WERI-Rb-1 (cell line): Measurements from ENCODE around the gene YTHDC2.

Experiments used
- DNase-seq: peaks from one replicate; pipeline ENCODE4 v3.0.0-alpha.2; 2020
- H3K27ac ChIP-seq: fragments of 250-450 bp; sonication (Bioruptor Pico); 2 replicates; pipeline ENCODE4 v1.5.1; 2020; ENCODE audit warnings: mild to moderate bottlenecking, moderate library complexity
- H3K27me3 ChIP-seq: fragments of 250-450 bp; sonication (Bioruptor Pico); 2 replicates; pipeline ENCODE4 v1.5.1; 2021; ENCODE audit warnings: mild to moderate bottlenecking, low read depth, moderate library complexity; ENCODE audit not compliant: insufficient read depth, severe bottlenecking
- H3K36me3 ChIP-seq: fragments of 250-450 bp; sonication (Bioruptor Pico); 2 replicates; pipeline ENCODE4 v1.5.1; 2020; ENCODE audit warnings: mild to moderate bottlenecking, moderate library complexity
- H3K4me3 ChIP-seq: 2 replicates; pipeline ENCODE4 v1.5.1; 2011; ENCODE audit warnings: low read depth, mild to moderate bottlenecking, control low read depth, low read length
- H3K9me3 ChIP-seq: fragments of 250-450 bp; sonication (Bioruptor Pico); 2 replicates; pipeline ENCODE4 v1.5.1; 2021; ENCODE audit warnings: mild to moderate bottlenecking, moderate library complexity; ENCODE audit not compliant: severe bottlenecking
- TF ChIP-seq, protein P1 (sequence below): IDR thresholded peaks from 2 replicates; pipeline ENCODE4 v1.5.1; 2011; ENCODE audit warnings: low read depth, mild to moderate bottlenecking, control low read depth, inconsistent platforms, low read length

Gene YTHDC2

DNA sequence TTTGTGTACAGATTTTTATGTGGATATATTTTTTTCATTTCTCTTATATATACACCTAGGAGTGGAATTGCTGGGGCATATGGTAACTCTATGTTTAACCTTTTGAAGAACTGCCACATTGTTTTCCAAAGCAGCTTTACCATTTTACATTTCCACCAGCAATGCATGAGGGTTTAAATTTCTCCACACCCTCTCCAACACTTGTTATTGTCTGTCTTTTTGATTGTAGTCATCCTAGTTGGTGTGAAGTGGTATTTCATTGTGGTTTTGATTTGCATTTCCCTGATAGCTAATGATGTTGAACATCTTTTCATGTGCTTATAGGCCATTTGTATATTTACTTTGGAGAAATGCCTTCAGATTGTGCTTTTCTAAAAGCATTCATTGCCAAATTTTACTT lies 39.1 kb downstream of the YTHDC2 start:
- DNase-seq, result no peak
- H3K27me3 ChIP-seq, result no peaks in the 10 kb centered on the region
- no peak overlapping the region for H3K4me3 ChIP-seq
- H3K27ac ChIP-seq, result no peak overlapping the region
- H3K36me3 ChIP-seq, result peaks cover 43% of the 10 kb centered on the region
- TF ChIP-seq, protein P1, sequence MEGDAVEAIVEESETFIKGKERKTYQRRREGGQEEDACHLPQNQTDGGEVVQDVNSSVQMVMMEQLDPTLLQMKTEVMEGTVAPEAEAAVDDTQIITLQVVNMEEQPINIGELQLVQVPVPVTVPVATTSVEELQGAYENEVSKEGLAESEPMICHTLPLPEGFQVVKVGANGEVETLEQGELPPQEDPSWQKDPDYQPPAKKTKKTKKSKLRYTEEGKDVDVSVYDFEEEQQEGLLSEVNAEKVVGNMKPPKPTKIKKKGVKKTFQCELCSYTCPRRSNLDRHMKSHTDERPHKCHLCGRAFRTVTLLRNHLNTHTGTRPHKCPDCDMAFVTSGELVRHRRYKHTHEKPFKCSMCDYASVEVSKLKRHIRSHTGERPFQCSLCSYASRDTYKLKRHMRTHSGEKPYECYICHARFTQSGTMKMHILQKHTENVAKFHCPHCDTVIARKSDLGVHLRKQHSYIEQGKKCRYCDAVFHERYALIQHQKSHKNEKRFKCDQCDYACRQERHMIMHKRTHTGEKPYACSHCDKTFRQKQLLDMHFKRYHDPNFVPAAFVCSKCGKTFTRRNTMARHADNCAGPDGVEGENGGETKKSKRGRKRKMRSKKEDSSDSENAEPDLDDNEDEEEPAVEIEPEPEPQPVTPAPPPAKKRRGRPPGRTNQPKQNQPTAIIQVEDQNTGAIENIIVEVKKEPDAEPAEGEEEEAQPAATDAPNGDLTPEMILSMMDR, result no peak
- no peaks in the 10 kb centered on the region for H3K9me3 ChIP-seq

DNA sequence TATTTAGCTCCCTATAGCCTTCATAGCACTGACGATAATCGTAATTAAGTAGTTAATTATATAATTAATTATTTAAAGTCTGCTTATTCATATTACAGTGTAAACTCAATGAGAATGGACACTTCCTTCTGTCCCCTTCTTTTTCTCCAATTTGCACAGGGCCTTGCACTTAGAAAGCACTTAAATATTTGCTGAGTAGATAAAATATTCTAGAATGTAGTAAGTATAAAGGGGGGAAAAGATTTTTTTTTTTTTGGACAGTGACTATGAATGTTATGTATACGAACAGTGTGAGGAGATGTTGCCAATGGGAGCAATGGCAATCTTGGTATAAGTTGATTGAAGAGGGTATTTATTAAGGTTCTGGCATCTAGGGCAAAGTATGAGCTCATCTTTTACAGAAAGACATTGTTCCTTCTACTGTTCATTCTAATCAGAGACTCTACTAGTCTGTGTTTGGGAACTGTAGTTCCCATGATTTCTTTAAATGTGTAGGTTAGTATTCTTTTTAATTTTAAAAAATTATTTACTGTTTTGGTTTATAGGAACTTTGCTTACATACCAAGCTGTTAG lies 49.4 kb downstream of the YTHDC2 start:
- H3K4me3 ChIP-seq, result no peak overlapping the region
- TF ChIP-seq, protein P1, result no peak
- no peaks in the 10 kb centered on the region for H3K9me3 ChIP-seq
- peaks cover 13% of the 10 kb centered on the region for H3K36me3 ChIP-seq
- no peak overlapping the region for H3K27ac ChIP-seq
- no peaks in the 10 kb centered on the region for H3K27me3 ChIP-seq
- DNase-seq, result no peak

DNA sequence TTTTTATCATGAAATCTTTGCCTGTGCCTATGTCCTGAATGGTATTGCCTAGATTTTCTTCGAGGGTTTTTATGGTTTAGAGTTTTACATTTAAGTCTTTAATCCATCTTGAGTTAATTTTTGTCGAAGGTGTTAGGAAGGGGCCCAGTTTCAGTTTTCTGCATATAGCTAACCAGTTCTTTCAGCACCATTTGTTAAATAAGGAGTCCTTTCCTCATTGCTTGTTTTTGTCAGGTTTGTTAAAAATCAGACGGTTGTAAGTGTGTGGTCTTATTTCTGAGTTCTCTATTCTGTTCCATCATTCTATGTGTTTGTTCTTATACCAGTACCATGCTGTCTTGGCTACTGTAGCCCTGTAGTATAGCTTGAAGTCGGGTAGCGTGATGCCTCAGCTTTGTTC lies 55.9 kb downstream of the YTHDC2 start:
- no peak for DNase-seq
- TF ChIP-seq, protein P1, result no peak
- Histone ChIP-seq H3K36me3 (peaks cover 24% of the 10 kb centered on the region), H3K27ac (no peak overlapping the region), H3K9me3 (no peaks in the 10 kb centered on the region), H3K27me3 (no peaks in the 10 kb centered on the region), H3K4me3 (no peak overlapping the region)

DNA sequence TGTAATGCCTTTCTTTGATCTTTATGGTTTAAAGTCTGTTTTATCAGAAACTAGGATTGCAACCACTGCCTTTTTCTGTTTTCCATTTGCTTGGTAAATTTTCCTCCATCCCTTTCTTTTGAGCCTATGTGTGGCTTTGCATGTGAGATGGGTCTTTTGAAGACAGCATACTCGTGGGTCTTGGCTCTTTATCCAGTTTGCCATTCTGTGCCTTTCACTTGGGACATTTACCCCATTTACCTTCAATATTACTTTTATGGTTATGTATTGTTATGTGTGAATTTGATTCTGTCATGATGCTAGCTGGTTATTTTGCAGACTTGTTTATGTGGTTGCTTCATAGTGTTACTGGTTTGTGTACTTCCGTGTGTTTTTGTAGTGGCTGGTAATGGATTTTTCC lies 59.2 kb downstream of the YTHDC2 start:
- no peaks in the 10 kb centered on the region for H3K27me3 ChIP-seq
- H3K4me3 ChIP-seq, result no peak overlapping the region
- peaks cover 20% of the 10 kb centered on the region for H3K36me3 ChIP-seq
- no peak for DNase-seq
- TF ChIP-seq, protein P1, result no peak
- no peaks in the 10 kb centered on the region for H3K9me3 ChIP-seq
- no peak overlapping the region for H3K27ac ChIP-seq

DNA sequence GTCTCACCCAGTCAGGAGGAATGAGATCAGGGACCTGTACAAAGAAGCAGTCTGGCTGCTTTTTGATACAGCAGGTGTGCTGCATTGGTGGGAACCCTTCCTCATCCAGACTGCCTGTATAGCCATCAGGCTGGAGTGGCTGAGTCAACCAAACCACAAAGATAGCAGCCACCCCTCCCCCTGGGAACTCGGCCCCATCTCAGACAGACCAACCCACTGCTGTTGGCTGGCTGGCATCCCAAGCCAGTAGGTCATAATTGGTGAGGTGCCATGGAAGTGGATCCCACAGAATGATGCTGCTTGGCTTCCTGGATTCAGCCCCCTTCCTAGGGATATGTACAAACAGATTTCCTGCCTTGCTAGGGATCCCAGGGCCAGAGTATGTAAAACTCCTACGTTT lies 60.9 kb downstream of the YTHDC2 start:
- no peaks in the 10 kb centered on the region for H3K27me3 ChIP-seq
- peaks cover 20% of the 10 kb centered on the region for H3K36me3 ChIP-seq
- no peaks in the 10 kb centered on the region for H3K9me3 ChIP-seq
- no peak for DNase-seq
- TF ChIP-seq, protein P1, result no peak
- H3K27ac ChIP-seq, result no peak overlapping the region
- no peak overlapping the region for H3K4me3 ChIP-seq

DNA sequence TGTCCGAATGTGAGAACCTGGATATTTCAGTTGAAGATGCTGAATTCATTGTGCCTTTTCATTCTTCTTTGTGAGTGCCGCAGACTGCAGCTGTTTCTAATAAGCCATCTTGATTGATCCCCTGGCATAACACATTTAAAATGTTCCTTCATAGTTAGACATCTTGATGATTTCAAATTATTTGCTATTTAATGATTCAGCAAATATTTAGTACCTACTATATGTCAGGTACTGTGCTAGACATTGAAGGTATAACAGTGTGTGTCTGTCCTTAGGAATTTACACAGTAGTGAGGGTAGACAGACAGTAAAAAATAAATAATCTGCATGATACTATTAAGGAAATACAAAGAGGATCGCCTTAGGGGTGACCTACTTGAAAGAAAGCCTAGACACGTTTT lies 61.6 kb downstream of the YTHDC2 start:
- Histone ChIP-seq H3K27ac (no peak overlapping the region), H3K9me3 (no peaks in the 10 kb centered on the region), H3K4me3 (no peak overlapping the region), H3K36me3 (peaks cover 20% of the 10 kb centered on the region), H3K27me3 (no peaks in the 10 kb centered on the region)
- TF ChIP-seq, protein P1, result no peak
- DNase-seq, result no peak
